A549 (cell line): ENCODE measurements around the gene JAG2. TPM values are rescaled to one million over a fixed set of nuclear protein-coding genes. Genes with fewer than 3 reads are reported as not detected.

Source experiments
- ATAC-seq, 2 experiments: fragments of 200-7000 bp in 1 of 2; fragments of >200 bp in 1 of 2; cut with Nextera tagmentation in 1 of 2; cut with Tn5 transposase in 1 of 2; 3 replicates each; pipeline versions ENCODE4 v1.8.0 to v1.9.1; 2018 to 2020; ENCODE audit warnings: mild to moderate bottlenecking in 1 of 2, moderate library complexity in 1 of 2
- CTCF ChIA-PET: fragments of 300-600 bp; sonication (Branson Sonifier 250); formaldehyde crosslinking; extraction: SDS; loops from one replicate; lab custom pipeline; 2021; ENCODE audit warnings: antibody characterized with exemption, inconsistent platforms; lab: Yijun Ruan, JAX
- POLR2A ChIA-PET: fragments of 350-600 bp; formaldehyde crosslinking; extraction: SDS; loops from one replicate; lab custom pipeline; 2021; ENCODE audit warnings: antibody characterized with exemption, inconsistent platforms; lab: Yijun Ruan, JAX
- DNase-seq, 2 experiments: peaks; one replicate each; pipeline versions ENCODE4 v3.0.0 to v3.0.0-alpha.2; 2011 to 2016; ENCODE audit warnings: low read depth in 1 of 2, low spot score in 1 of 2
- FAIRE-seq: peaks from 2 replicates; lab custom pipeline; 2011; peaks lifted over from hg19 to GRCh38; lab: Jason Lieb, UNC
- H3K27ac ChIP-seq, 2 experiments: fragments of >200 bp; sonication (Bioruptor Twin); formaldehyde crosslinking; 3 replicates each; pipeline ENCODE4 v1.5.1; 2016 to 2017
- H3K4me1 ChIP-seq: fragments of >200 bp; sonication (Bioruptor Twin); formaldehyde crosslinking; 3 replicates; pipeline ENCODE4 v1.6.1; 2016
- H3K4me2 ChIP-seq: fragments of >200 bp; sonication (Bioruptor Twin); formaldehyde crosslinking; 3 replicates; pipeline ENCODE4 v1.6.1; 2016
- H3K4me3 ChIP-seq: fragments of >200 bp; sonication (Bioruptor Twin); formaldehyde crosslinking; 3 replicates; pipeline ENCODE4 v1.5.1; 2016
- H3K9me3 ChIP-seq: fragments of >200 bp; sonication (Bioruptor Twin); formaldehyde crosslinking; 3 replicates; pipeline ENCODE4 v1.6.1; 2016
- BHLHE40 ChIP-seq: IDR thresholded peaks from 2 replicates; pipeline ENCODE4 v1.6.1; 2012; ENCODE audit warnings: low read depth, low read length, inconsistent platforms
- EHF ChIP-seq: fragments of 250-450 bp; sonication (Bioruptor Pico); IDR thresholded peaks from 2 replicates; pipeline ENCODE4 v1.5.0; 2020; ENCODE audit warnings: mild to moderate bottlenecking
- EHMT2 ChIP-seq: fragments of 200-600 bp; sonication (generic); IDR thresholded peaks from 2 replicates; pipeline ENCODE4 v1.6.1; 2016; ENCODE audit warnings: antibody characterized with exemption, low read depth, mild to moderate bottlenecking, moderate library complexity
- ESRRA ChIP-seq: fragments of 150-350 bp; IDR thresholded peaks from 2 replicates; pipeline ENCODE4 v1.6.1; 2014; ENCODE audit warnings: mild to moderate bottlenecking, low read length, borderline replicate concordance
- FOSB ChIP-seq: fragments of 250-450 bp; sonication (Bioruptor Pico); IDR thresholded peaks from 2 replicates; pipeline ENCODE4 v1.5.0; 2020; ENCODE audit warnings: mild to moderate bottlenecking, moderate library complexity
- FOSL2 ChIP-seq, 2 experiments: fragments of 450-650 bp in 1 of 2; fragments of >200 bp in 1 of 2; sonication (Bioruptor Twin) in 1 of 2; formaldehyde crosslinking; IDR thresholded peaks; 2 replicates each; pipeline versions ENCODE4 v1.5.0 to v1.6.1; 2016 to 2020; ENCODE audit warnings: mild to moderate bottlenecking in 1 of 2, moderate library complexity in 1 of 2
- FOXS1 ChIP-seq: fragments of 250-450 bp; sonication (Bioruptor Pico); IDR thresholded peaks from 2 replicates; pipeline ENCODE4 v1.5.0; 2020; ENCODE audit warnings: mild to moderate bottlenecking, moderate library complexity
- HDAC2 ChIP-seq: fragments of 200-600 bp; sonication (generic); IDR thresholded peaks from 2 replicates; pipeline ENCODE4 v1.6.1; 2016
- HOXA7 ChIP-seq: fragments of 250-450 bp; sonication (Bioruptor Pico); IDR thresholded peaks from 2 replicates; pipeline ENCODE4 v1.5.0; 2020; ENCODE audit warnings: mild to moderate bottlenecking, moderate library complexity
- HOXB13 ChIP-seq: fragments of 250-450 bp; sonication (Bioruptor Pico); IDR thresholded peaks from 2 replicates; pipeline ENCODE4 v1.5.0; 2020; ENCODE audit warnings: low read depth, mild to moderate bottlenecking, moderate library complexity
- JUN ChIP-seq, 2 experiments: fragments of >200 bp; sonication (Bioruptor Twin); formaldehyde crosslinking; IDR thresholded peaks; 2 replicates in 1 of 2; 3 replicates in 1 of 2; pipeline ENCODE4 v1.6.1; 2016 to 2017
- KDM5A ChIP-seq: fragments of 200-600 bp; sonication (generic); IDR thresholded peaks from 2 replicates; pipeline ENCODE4 v1.6.1; 2016; ENCODE audit warnings: antibody characterized with exemption, mild to moderate bottlenecking
- MAZ ChIP-seq: fragments of 150-350 bp; IDR thresholded peaks from 2 replicates; pipeline ENCODE4 v1.6.1; 2014; ENCODE audit warnings: antibody characterized with exemption, low read depth, low read length, borderline replicate concordance
- MYC ChIP-seq: IDR thresholded peaks from 2 replicates; pipeline ENCODE4 v1.6.1; 2012; ENCODE audit warnings: mild to moderate bottlenecking, inconsistent platforms, low read length, improper control_type of control experiment, borderline replicate concordance
- NPAS2 ChIP-seq: fragments of 250-450 bp; sonication (Bioruptor Pico); IDR thresholded peaks from 2 replicates; pipeline ENCODE4 v1.8.0; 2022; ENCODE audit warnings: mild to moderate bottlenecking, moderate library complexity, borderline replicate concordance
- NR3C1 ChIP-seq: fragments of >200 bp; sonication (Bioruptor Twin); formaldehyde crosslinking; IDR thresholded peaks from 3 replicates; pipeline ENCODE4 v1.6.1; 2017
- POLR2A ChIP-seq: IDR thresholded peaks from 2 replicates; pipeline ENCODE4 v1.6.1; 2012; ENCODE audit warnings: mild to moderate bottlenecking, low read length
- POLR2AphosphoS2 ChIP-seq: conservative IDR thresholded peaks from 2 replicates; pipeline ENCODE4 v1.6.1; 2012; ENCODE audit warnings: low read length, improper control_type of control experiment, inconsistent platforms
- RARB ChIP-seq: fragments of 250-450 bp; sonication (Bioruptor Pico); IDR thresholded peaks from 2 replicates; pipeline ENCODE4 v1.8.0; 2021; ENCODE audit warnings: mild to moderate bottlenecking, moderate library complexity
- RNF2 ChIP-seq: fragments of 200-600 bp; sonication (generic); IDR thresholded peaks from 2 replicates; pipeline ENCODE4 v1.6.1; 2016; ENCODE audit warnings: low read depth, mild to moderate bottlenecking, antibody characterized with exemption, moderate library complexity, borderline replicate concordance
- TFCP2L1 ChIP-seq: fragments of 250-450 bp; sonication (Bioruptor Pico); IDR thresholded peaks from 2 replicates; pipeline ENCODE4 v1.5.0; 2021; ENCODE audit warnings: mild to moderate bottlenecking
- WGBS: methylation state at CpG from one replicate; pipeline ENCODE4 v1.1.6; 2017; ENCODE audit errors: missing lambda C conversion rate; 5-methylcytosine and 5-hydroxymethylcytosine counted together
- polyA plus RNA-seq, 4 experiments: library from polyadenylated mRNA; depleted of rRNA in 3 of 4; stranded (reverse); fragments of >200 nt; fragmentation: RNase III in 1 of 4; extraction: RNeasy Plus Mini Kit Qiagen cat#74134 plus additional on column Dnase treatment in 1 of 4; gene quantifications; 2 replicates in 3 of 4; 3 replicates in 1 of 4; pipeline ENCODE4 v1.2.3, GENCODE V29; 2011 to 2017
- TF ChIP-seq, protein P1 (sequence below): fragments of 450-650 bp; IDR thresholded peaks from 2 replicates; pipeline ENCODE4 v1.6.1; 2014; ENCODE audit warnings: antibody characterized with exemption
- TF ChIP-seq, protein P2 (sequence below): IDR thresholded peaks from 2 replicates; pipeline ENCODE4 v1.6.1; 2012; ENCODE audit warnings: low read depth, borderline replicate concordance
- TF ChIP-seq, protein P3 (sequence below): IDR thresholded peaks from 2 replicates; pipeline ENCODE4 v1.6.1; 2012
- TF ChIP-seq, protein P4 (sequence below): IDR thresholded peaks from 2 replicates; pipeline ENCODE4 v1.6.1; 2012
- TF ChIP-seq, protein P5 (sequence below): fragments of >200 bp; sonication (Bioruptor Twin); formaldehyde crosslinking; IDR thresholded peaks from 2 replicates; pipeline ENCODE4 v1.6.1; 2016

Gene JAG2
- polyA plus RNA-seq, 2 of the 4 experiments (the other 2 are of a cell fraction): 5.9 to 20.4 TPM

DNA sequence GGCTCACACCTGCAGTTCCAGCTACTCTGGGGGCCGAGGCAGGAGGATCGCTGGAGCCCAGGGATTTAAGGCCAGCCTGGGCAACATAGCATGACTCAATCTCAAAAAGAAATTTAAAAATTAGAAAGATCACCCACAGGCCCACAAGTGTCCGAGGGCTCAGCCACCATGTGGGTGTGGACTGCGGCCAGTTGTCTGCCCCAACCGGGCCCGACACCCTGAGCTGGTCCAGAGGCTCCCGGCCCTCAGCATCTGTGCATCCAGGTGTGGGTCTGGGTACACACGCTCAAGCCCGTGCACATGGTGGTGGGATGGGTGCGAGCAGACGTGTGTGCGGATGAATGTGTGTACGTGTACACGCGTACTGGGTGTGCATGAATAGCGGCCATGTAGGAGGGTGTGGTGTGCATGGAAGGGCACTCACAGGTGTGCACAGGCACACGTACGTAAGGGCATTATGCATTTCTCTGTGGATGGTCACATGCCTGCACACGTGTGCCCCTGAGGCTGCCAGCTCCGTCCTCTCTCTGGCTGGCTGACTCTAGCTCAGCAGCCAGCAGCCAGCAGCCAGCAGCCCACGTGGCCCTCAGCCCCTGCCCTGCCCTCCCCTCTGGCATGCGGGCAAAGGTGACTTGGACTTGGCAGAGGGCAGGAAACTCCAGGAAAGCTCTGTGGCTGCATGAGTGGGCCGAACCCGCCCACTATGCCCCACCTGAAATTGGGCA, 35.8 kb upstream of the JAG2 start:
- DNase-seq (peak in 1 of 2 experiments; percentile 46), ATAC-seq (peak; percentile 7 to 25; a peak in 3 of 6 replicates), FAIRE-seq (no peak)
- TF ChIP-seq NR3C1 (no peak), FOXS1 (no peak), JUN (IDR thresholded peaks at IDR 0.05) (no peak), MAZ (no peak), POLR2AphosphoS2 (no peak), NPAS2 (CRISPR knock-in tag) (no peak), BHLHE40 (no peak), HOXA7 (CRISPR knock-in tag) (no peak)
- TF ChIP-seq, protein P1, sequence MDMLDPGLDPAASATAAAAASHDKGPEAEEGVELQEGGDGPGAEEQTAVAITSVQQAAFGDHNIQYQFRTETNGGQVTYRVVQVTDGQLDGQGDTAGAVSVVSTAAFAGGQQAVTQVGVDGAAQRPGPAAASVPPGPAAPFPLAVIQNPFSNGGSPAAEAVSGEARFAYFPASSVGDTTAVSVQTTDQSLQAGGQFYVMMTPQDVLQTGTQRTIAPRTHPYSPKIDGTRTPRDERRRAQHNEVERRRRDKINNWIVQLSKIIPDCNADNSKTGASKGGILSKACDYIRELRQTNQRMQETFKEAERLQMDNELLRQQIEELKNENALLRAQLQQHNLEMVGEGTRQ: peak; percentile 87
- TF ChIP-seq, protein P2, sequence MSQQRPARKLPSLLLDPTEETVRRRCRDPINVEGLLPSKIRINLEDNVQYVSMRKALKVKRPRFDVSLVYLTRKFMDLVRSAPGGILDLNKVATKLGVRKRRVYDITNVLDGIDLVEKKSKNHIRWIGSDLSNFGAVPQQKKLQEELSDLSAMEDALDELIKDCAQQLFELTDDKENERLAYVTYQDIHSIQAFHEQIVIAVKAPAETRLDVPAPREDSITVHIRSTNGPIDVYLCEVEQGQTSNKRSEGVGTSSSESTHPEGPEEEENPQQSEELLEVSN: no peak
- TF ChIP-seq, protein P3, sequence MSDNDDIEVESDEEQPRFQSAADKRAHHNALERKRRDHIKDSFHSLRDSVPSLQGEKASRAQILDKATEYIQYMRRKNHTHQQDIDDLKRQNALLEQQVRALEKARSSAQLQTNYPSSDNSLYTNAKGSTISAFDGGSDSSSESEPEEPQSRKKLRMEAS: peak; percentile 61
- peak overlapping the region in 1 of 2 experiments; percentile 58; a peak in 2 of 6 replicates for H3K27ac ChIP-seq
- WGBS: 81% methylated on average over 19 of the region's 24 CpGs
- no peaks in the 10 kb centered on the region for H3K9me3 ChIP-seq
- POLR2A ChIA-PET: no interaction called here
- no peak overlapping the region for H3K4me3 ChIP-seq
- CTCF ChIA-PET: interaction anchor here (0.6 to 4.8 kb wide), 16 partner anchors 10 to 286 kb away, joined by 3 to 25 read pairs (median 6); partner anchors contain the start of gene BTBD6
- H3K4me2 ChIP-seq: peak overlapping the region; percentile 28; the same call in 1 of the 3 replicates
- peaks cover 36% of the 10 kb centered on the region for H3K4me1 ChIP-seq

DNA sequence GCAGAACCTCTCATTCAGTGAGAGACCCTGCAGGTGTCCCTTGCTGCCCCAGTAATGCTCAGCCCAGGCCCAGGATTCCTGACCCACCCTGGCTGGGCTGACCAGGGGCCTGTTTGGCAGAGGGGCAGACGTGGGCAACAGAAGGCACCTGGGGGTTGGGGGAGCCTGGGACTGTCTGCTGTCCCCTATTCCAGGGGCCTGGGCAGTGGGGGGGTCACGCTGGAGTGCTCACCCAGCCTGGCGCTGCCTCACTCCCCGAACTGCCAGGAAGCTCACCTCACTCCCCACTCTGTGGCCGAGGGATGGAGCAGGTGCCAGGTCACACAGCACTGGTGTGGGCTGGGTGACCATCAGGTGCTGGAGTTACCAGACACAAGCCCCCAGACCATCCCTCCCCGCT, 35.1 kb upstream of the JAG2 start:
- no peak for DNase-seq
- TF ChIP-seq MYC: no peak
- TF ChIP-seq EHF (CRISPR knock-in tag): no peak
- no peak for TF ChIP-seq RNF2
- TF ChIP-seq FOSL2 (IDR thresholded peaks at IDR 0.05): no peak
- no peak for TF ChIP-seq FOSL2 (CRISPR knock-in tag; IDR thresholded peaks at IDR 0.05)
- no peak for TF ChIP-seq EHMT2
- TF ChIP-seq HDAC2: no peak
- TF ChIP-seq NR3C1: no peak
- TF ChIP-seq KDM5A: no peak
- TF ChIP-seq RARB (CRISPR knock-in tag): no peak
- TF ChIP-seq, protein P4, sequence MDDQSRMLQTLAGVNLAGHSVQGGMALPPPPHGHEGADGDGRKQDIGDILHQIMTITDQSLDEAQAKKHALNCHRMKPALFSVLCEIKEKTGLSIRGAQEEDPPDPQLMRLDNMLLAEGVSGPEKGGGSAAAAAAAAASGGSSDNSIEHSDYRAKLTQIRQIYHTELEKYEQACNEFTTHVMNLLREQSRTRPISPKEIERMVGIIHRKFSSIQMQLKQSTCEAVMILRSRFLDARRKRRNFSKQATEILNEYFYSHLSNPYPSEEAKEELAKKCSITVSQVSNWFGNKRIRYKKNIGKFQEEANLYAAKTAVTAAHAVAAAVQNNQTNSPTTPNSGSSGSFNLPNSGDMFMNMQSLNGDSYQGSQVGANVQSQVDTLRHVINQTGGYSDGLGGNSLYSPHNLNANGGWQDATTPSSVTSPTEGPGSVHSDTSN: no peak
- no peak for TF ChIP-seq POLR2A
- TF ChIP-seq, protein P5, sequence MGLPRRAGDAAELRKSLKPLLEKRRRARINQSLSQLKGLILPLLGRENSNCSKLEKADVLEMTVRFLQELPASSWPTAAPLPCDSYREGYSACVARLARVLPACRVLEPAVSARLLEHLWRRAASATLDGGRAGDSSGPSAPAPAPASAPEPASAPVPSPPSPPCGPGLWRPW: no peak
- TF ChIP-seq TFCP2L1: no peak
- TF ChIP-seq FOSB (CRISPR knock-in tag): no peak
- no peak for TF ChIP-seq ESRRA
- TF ChIP-seq FOXS1: no peak
- TF ChIP-seq MAZ: no peak
- no peak for TF ChIP-seq HOXB13 (CRISPR knock-in tag)
- TF ChIP-seq, protein P1: no peak
- FAIRE-seq: no peak
- 81% methylated on average over 5 of the region's 6 CpGs for WGBS
- ChIA-PET CTCF (interaction anchor here (0.6 to 4.8 kb wide), 27 partner anchors 9 to 286 kb away, joined by 3 to 25 read pairs (median 4); partner anchors contain the start of gene BTBD6), POLR2A (no interaction called here)
- H3K4me2 ChIP-seq: no peak overlapping the region
- H3K27ac ChIP-seq: peak overlapping the region in 1 of 2 experiments; percentile 58; a peak in 2 of 6 replicates
- no peak; a peak in 1 of 6 replicates for ATAC-seq
- peaks cover 43% of the 10 kb centered on the region for H3K4me1 ChIP-seq
- no peaks in the 10 kb centered on the region for H3K9me3 ChIP-seq
- no peak overlapping the region for H3K4me3 ChIP-seq
